Measurements from ENCODE around the gene RBM42.
"Not testable (repeated sequence)": the region's sequence is repeated elsewhere in the genome, so short reads cannot be mapped to it uniquely, and the experiment has no call there.

RBM42 gene

DNA sequence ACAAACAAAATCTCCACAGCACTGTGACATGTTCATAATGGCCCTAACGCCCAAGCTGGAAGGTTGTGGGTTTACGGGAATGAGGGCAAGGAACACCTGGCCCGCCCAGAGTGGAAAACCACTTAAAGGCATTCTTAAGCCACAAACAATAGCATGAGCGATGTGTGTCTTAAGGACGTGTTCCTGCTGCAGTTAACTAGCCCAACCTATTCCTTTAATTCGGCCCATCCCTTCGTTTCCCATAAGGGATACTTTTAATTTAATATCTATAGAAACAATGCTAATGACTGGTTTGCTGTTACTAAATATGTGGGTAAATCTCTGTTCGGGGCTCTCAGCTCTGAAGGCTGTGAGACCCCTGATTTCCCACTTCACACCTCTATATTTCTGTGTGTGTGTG, 21.7 kb upstream of the RBM42 start:
- not testable (repeated sequence) for H3K4ac ChIP-seq (ENCODE audit: low read depth, low read length); H3K4me2 ChIP-seq (ENCODE audit: low read length); DNase-seq; H3K18ac ChIP-seq (ENCODE audit: low read length); H3K79me2 ChIP-seq (ENCODE audit: control insufficient read depth, insufficient read depth, low read length); H3K9ac ChIP-seq (ENCODE audit: low read length); H3K4me1 ChIP-seq (ENCODE audit: control insufficient read depth, low read depth, low read length); H2BK120ac ChIP-seq (ENCODE audit: low read depth, low read length); H4K5ac ChIP-seq (ENCODE audit: low read length); H4K8ac ChIP-seq (ENCODE audit: low read depth, low read length); H3K27me3 ChIP-seq (ENCODE audit: insufficient read depth, low read length, poor library complexity); H3K23ac ChIP-seq (ENCODE audit: low read length); H3K79me1 ChIP-seq (ENCODE audit: low read length); H2AK5ac ChIP-seq (ENCODE audit: low read length); H3K36me3 ChIP-seq (ENCODE audit: control insufficient read depth, insufficient read depth, low read length); H3K4me3 ChIP-seq (ENCODE audit: low read length); H3K56ac ChIP-seq (ENCODE audit: low read length); H2BK5ac ChIP-seq (ENCODE audit: low read length); H3K27ac ChIP-seq (ENCODE audit: low read depth, low read length); H2BK15ac ChIP-seq (replicated peaks; ENCODE audit: low read depth)
- no CpG with 5 or more reads among the region's 8 CpGs for WGBS (ENCODE audit: extremely low coverage, insufficient coverage, low lambda C conversion rate)

DNA sequence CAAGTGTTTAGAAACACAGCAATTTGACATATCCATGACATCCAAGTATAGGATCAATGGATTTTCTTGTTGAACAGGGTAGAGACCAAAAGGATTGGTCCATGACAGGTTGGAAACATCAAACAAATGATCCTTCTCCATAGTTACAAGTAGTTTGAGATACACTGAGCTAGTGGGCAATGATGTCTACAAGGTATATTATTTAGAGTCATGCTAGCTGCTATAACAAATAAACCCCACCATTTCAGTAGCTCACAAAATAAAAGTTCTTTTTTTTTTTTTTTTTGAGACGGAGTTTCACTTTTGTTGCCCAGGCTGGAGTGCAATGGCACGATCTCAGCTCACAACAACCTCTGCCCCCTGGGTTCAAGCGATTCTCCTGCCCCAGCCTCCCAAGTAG, 21.2 kb upstream of the RBM42 start:
- Histone ChIP-seq H3K79me1 (ENCODE audit: low read length) (no peaks in the 10 kb centered on the region), H2BK15ac (replicated peaks; ENCODE audit: low read depth) (no peak overlapping the region), H3K9ac (ENCODE audit: low read length) (no peak overlapping the region), H3K4ac (ENCODE audit: low read depth, low read length) (no peak overlapping the region), H3K27ac (ENCODE audit: low read depth, low read length) (no peak overlapping the region), H3K27me3 (ENCODE audit: insufficient read depth, low read length, poor library complexity) (no peaks in the 10 kb centered on the region), H3K4me1 (ENCODE audit: control insufficient read depth, low read depth, low read length) (no peaks in the 10 kb centered on the region), H4K8ac (ENCODE audit: low read depth, low read length) (no peak overlapping the region), H2AK5ac (ENCODE audit: low read length) (no peak overlapping the region), H3K4me2 (ENCODE audit: low read length) (no peak overlapping the region), H2BK5ac (ENCODE audit: low read length) (no peak overlapping the region), H3K23ac (ENCODE audit: low read length) (no peak overlapping the region), H3K79me2 (ENCODE audit: control insufficient read depth, insufficient read depth, low read length) (no peaks in the 10 kb centered on the region), H3K18ac (ENCODE audit: low read length) (no peak overlapping the region), H3K56ac (ENCODE audit: low read length) (no peak overlapping the region), H3K36me3 (ENCODE audit: control insufficient read depth, insufficient read depth, low read length) (no peaks in the 10 kb centered on the region), H2BK120ac (ENCODE audit: low read depth, low read length) (no peak overlapping the region), H4K5ac (ENCODE audit: low read length) (no peak overlapping the region), H3K4me3 (ENCODE audit: low read length) (no peak overlapping the region)
- DNase-seq, result no peak
- no CpG with 5 or more reads among the region's 3 CpGs for WGBS (ENCODE audit: extremely low coverage, insufficient coverage, low lambda C conversion rate)

DNA sequence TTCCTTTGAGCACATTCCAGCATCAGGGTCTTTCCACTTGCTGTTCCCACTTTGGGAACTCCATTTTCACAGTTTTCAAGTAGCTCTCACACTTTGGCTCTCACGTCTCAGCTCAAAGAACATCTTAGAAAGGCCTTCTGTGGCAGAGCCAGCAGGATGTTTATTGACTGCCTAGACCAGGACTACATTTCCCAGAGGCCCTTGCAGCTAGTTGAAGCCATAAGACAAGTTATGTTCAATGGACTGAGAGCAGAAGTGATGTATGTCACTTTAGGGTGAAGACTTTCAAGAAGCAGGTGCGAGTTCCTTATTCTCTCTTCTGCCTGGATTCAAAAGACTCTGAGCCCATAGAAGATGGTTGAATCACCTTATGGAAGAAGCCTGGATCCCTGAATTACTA, 20.6 kb upstream of the RBM42 start:
- peaks cover 3% of the 10 kb centered on the region for H3K79me1 ChIP-seq (ENCODE audit: low read length)
- H2BK15ac ChIP-seq (replicated peaks; ENCODE audit: low read depth), result no peak overlapping the region
- no peak overlapping the region for H3K4me3 ChIP-seq (ENCODE audit: low read length)
- H3K18ac ChIP-seq (ENCODE audit: low read length), result no peak overlapping the region
- H3K79me2 ChIP-seq (ENCODE audit: control insufficient read depth, insufficient read depth, low read length), result no peaks in the 10 kb centered on the region
- no peaks in the 10 kb centered on the region for H3K27me3 ChIP-seq (ENCODE audit: insufficient read depth, low read length, poor library complexity)
- H2BK120ac ChIP-seq (ENCODE audit: low read depth, low read length), result no peak overlapping the region
- H3K4me2 ChIP-seq (ENCODE audit: low read length), result no peak overlapping the region
- H3K9ac ChIP-seq (ENCODE audit: low read length), result no peak overlapping the region
- DNase-seq, result no peak
- no peak overlapping the region for H3K4ac ChIP-seq (ENCODE audit: low read depth, low read length)
- WGBS (ENCODE audit: extremely low coverage, insufficient coverage, low lambda C conversion rate), result no CpG with 5 or more reads among the region's 2 CpGs
- H3K36me3 ChIP-seq (ENCODE audit: control insufficient read depth, insufficient read depth, low read length), result no peaks in the 10 kb centered on the region
- H2AK5ac ChIP-seq (ENCODE audit: low read length), result no peak overlapping the region
- no peak overlapping the region for H3K56ac ChIP-seq (ENCODE audit: low read length)
- no peaks in the 10 kb centered on the region for H3K4me1 ChIP-seq (ENCODE audit: control insufficient read depth, low read depth, low read length)
- no peak overlapping the region for H4K8ac ChIP-seq (ENCODE audit: low read depth, low read length)
- H2BK5ac ChIP-seq (ENCODE audit: low read length), result no peak overlapping the region
- H3K27ac ChIP-seq (ENCODE audit: low read depth, low read length), result no peak overlapping the region
- no peak overlapping the region for H4K5ac ChIP-seq (ENCODE audit: low read length)
- H3K23ac ChIP-seq (ENCODE audit: low read length), result no peak overlapping the region

DNA sequence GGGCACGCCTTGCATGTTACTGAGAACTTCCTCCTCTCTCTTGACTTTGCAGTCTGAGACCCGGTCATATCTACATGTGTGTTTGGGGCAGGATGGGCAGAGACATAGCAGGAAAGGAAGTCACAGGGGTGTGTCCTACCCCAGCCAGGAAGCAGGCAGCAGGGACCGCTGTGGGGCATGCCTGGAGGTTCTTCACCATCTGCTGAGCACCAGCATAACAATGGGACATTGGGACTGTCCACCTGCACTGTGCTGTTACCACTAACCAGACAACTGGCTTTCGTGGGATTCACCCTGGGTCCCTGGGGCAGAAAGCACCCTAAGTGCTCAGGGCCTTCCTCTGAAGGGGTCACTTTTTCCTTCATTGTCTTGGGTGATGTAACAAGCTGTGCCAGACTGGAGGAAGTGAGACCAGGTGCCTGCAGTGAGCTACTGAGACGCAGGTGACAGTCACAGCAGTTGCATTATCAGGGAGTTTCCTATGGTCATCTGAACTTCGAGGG, 18.9 kb upstream of the RBM42 start:
- Histone ChIP-seq H3K4me2 (ENCODE audit: low read length) (no peak overlapping the region), H3K79me2 (ENCODE audit: control insufficient read depth, insufficient read depth, low read length) (no peaks in the 10 kb centered on the region), H3K4ac (ENCODE audit: low read depth, low read length) (no peak overlapping the region), H3K4me1 (ENCODE audit: control insufficient read depth, low read depth, low read length) (no peaks in the 10 kb centered on the region), H2BK120ac (ENCODE audit: low read depth, low read length) (no peak overlapping the region), H2BK5ac (ENCODE audit: low read length) (no peak overlapping the region), H4K5ac (ENCODE audit: low read length) (no peak overlapping the region), H2BK15ac (replicated peaks; ENCODE audit: low read depth) (no peak overlapping the region), H3K18ac (ENCODE audit: low read length) (no peak overlapping the region), H3K56ac (ENCODE audit: low read length) (no peak overlapping the region), H4K8ac (ENCODE audit: low read depth, low read length) (no peak overlapping the region), H3K23ac (ENCODE audit: low read length) (no peak overlapping the region), H3K36me3 (ENCODE audit: control insufficient read depth, insufficient read depth, low read length) (no peaks in the 10 kb centered on the region), H3K79me1 (ENCODE audit: low read length) (peaks cover 4% of the 10 kb centered on the region), H3K9ac (ENCODE audit: low read length) (no peak overlapping the region), H3K27ac (ENCODE audit: low read depth, low read length) (no peak overlapping the region), H2AK5ac (ENCODE audit: low read length) (no peak overlapping the region), H3K27me3 (ENCODE audit: insufficient read depth, low read length, poor library complexity) (no peaks in the 10 kb centered on the region), H3K4me3 (ENCODE audit: low read length) (no peak overlapping the region)
- no CpG with 5 or more reads among the region's 6 CpGs for WGBS (ENCODE audit: extremely low coverage, insufficient coverage, low lambda C conversion rate)
- no peak for DNase-seq

- H3K23ac ChIP-seq (ENCODE audit: low read length), result no peak overlapping the region
- WGBS (ENCODE audit: extremely low coverage, insufficient coverage, low lambda C conversion rate), result no CpG with 5 or more reads among the region's 9 CpGs
These were observed 16.6 kb upstream of the RBM42 start for GRCh38 chr19:35612224-35612558.

GRCh38 chr19:35612559-35613321, 16.1 kb upstream of the RBM42 start, which contains the start of gene HAUS5:
Gene HAUS5, plus strand, starts transcription at chr19:35612735. Its CDS starts 60 bp downstream, at chr19:35612795.
- no peak within 1 kb of the TSS for H2BK120ac ChIP-seq (ENCODE audit: low read depth, low read length)
- peaks cover 4% of the 10 kb centered on the region for H3K79me1 ChIP-seq (ENCODE audit: low read length)
- H3K56ac ChIP-seq (ENCODE audit: low read length), result peak within 1 kb of the TSS; percentile 88
- peak within 1 kb of the TSS; percentile 88 for H3K9ac ChIP-seq (ENCODE audit: low read length)
- H3K27me3 ChIP-seq (ENCODE audit: insufficient read depth, low read length, poor library complexity), result no peaks in the 10 kb centered on the region
- H2BK15ac ChIP-seq (replicated peaks; ENCODE audit: low read depth), result no peak within 1 kb of the TSS
- H3K4me1 ChIP-seq (ENCODE audit: control insufficient read depth, low read depth, low read length), result no peaks in the 10 kb centered on the region
- no peaks in the 10 kb centered on the region for H3K79me2 ChIP-seq (ENCODE audit: control insufficient read depth, insufficient read depth, low read length)
- H3K23ac ChIP-seq (ENCODE audit: low read length), result peak within 1 kb of the TSS; percentile 3
- no peak within 1 kb of the TSS for H2BK5ac ChIP-seq (ENCODE audit: low read length)
- no peak within 1 kb of the TSS for H3K27ac ChIP-seq (ENCODE audit: low read depth, low read length)
- H3K4me3 ChIP-seq (ENCODE audit: low read length), result peak within 1 kb of the TSS; percentile 63
- no peak within 1 kb of the TSS for H3K18ac ChIP-seq (ENCODE audit: low read length)
- DNase-seq, result peak; percentile 97
- H3K4me2 ChIP-seq (ENCODE audit: low read length), result peak within 1 kb of the TSS; percentile 92
- no peak within 1 kb of the TSS for H4K8ac ChIP-seq (ENCODE audit: low read depth, low read length)
- H3K4ac ChIP-seq (ENCODE audit: low read depth, low read length), result no peak within 1 kb of the TSS
- no peaks in the 10 kb centered on the region for H3K36me3 ChIP-seq (ENCODE audit: control insufficient read depth, insufficient read depth, low read length)
- H2AK5ac ChIP-seq (ENCODE audit: low read length), result no peak within 1 kb of the TSS
- no CpG with 5 or more reads among the region's 47 CpGs for WGBS (ENCODE audit: extremely low coverage, insufficient coverage, low lambda C conversion rate)
- no peak within 1 kb of the TSS for H4K5ac ChIP-seq (ENCODE audit: low read length)

More at GRCh38 chr19:35612224-35612558, 16.6 kb upstream of the RBM42 start:
- Histone ChIP-seq H3K4me2 (ENCODE audit: low read length) (no peak overlapping the region), H3K27ac (ENCODE audit: low read depth, low read length) (no peak overlapping the region), H2BK120ac (ENCODE audit: low read depth, low read length) (no peak overlapping the region), H2BK15ac (replicated peaks; ENCODE audit: low read depth) (no peak overlapping the region), H4K5ac (ENCODE audit: low read length) (no peak overlapping the region), H2AK5ac (ENCODE audit: low read length) (no peak overlapping the region), H3K4ac (ENCODE audit: low read depth, low read length) (no peak overlapping the region), H3K18ac (ENCODE audit: low read length) (no peak overlapping the region), H3K79me2 (ENCODE audit: control insufficient read depth, insufficient read depth, low read length) (no peaks in the 10 kb centered on the region), H3K56ac (ENCODE audit: low read length) (peak overlapping the region; percentile 54), H4K8ac (ENCODE audit: low read depth, low read length) (no peak overlapping the region), H3K36me3 (ENCODE audit: control insufficient read depth, insufficient read depth, low read length) (no peaks in the 10 kb centered on the region), H2BK5ac (ENCODE audit: low read length) (no peak overlapping the region), H3K4me3 (ENCODE audit: low read length) (no peak overlapping the region), H3K79me1 (ENCODE audit: low read length) (peaks cover 4% of the 10 kb centered on the region), H3K4me1 (ENCODE audit: control insufficient read depth, low read depth, low read length) (no peaks in the 10 kb centered on the region), H3K27me3 (ENCODE audit: insufficient read depth, low read length, poor library complexity) (no peaks in the 10 kb centered on the region), H3K9ac (ENCODE audit: low read length) (peak overlapping the region; percentile 31)
- DNase-seq, result no peak

Measured in mesendoderm (in vitro differentiated cells).